Left hindlimb (tissue), 1 donor: ENCODE measurements around the gene TLCD4.

Experiments
- DNase-seq: peaks from one replicate; pipeline ENCODE4 v3.0.0-alpha.2; 2018

The TLCD4 gene

GRCh38 chr1:95095833-95096217, 21.3 kb upstream of the TLCD4 start:
- DNase-seq = no peak

- no peak for DNase-seq
Observed at GRCh38 chr1:95096218-95096841, 20.8 kb upstream of the TLCD4 start.

- DNase-seq = no peak
Observed at GRCh38 chr1:95097426-95097825, 19.7 kb upstream of the TLCD4 start.

- peak; percentile 34 for DNase-seq
Observed at GRCh38 chr1:95098196-95098595, 19.0 kb upstream of the TLCD4 start.

GRCh38 chr1:95108792-95109191, 8.4 kb upstream of the TLCD4 start:
- DNase-seq = no peak

GRCh38 chr1:95111014-95111413, 6.1 kb upstream of the TLCD4 start:
- no peak for DNase-seq

GRCh38 chr1:95113684-95114083, 3.5 kb upstream of the TLCD4 start:
- no peak for DNase-seq

GRCh38 chr1:95115708-95116137, 1.4 kb upstream of the TLCD4 start:
- no peak for DNase-seq

- peak; percentile 59 for DNase-seq
Observed at GRCh38 chr1:95116580-95117206, 462 bp upstream of the TLCD4 start.

GRCh38 chr1:95118067-95118499, 928 bp downstream of the TLCD4 start:
- DNase-seq = no peak

GRCh38 chr1:95118710-95119109, 1.6 kb downstream of the TLCD4 start:
- no peak for DNase-seq

GRCh38 chr1:95119273-95119672, 2.1 kb downstream of the TLCD4 start:
- no peak for DNase-seq

- DNase-seq = no peak
Observed at GRCh38 chr1:95122151-95122697, 5.1 kb downstream of the TLCD4 start.

- DNase-seq = no peak
Observed at GRCh38 chr1:95124342-95124741, 7.2 kb downstream of the TLCD4 start.

- no peak for DNase-seq
Observed at GRCh38 chr1:95126366-95126765, 9.2 kb downstream of the TLCD4 start.

GRCh38 chr1:95126846-95127245, 9.7 kb downstream of the TLCD4 start:
- no peak for DNase-seq

- DNase-seq = no peak
Observed at GRCh38 chr1:95127380-95127779, 10.2 kb downstream of the TLCD4 start.

GRCh38 chr1:95132762-95133161, 15.6 kb downstream of the TLCD4 start:
- DNase-seq = no peak

GRCh38 chr1:95133687-95134086, 16.5 kb downstream of the TLCD4 start:
- DNase-seq = no peak

GRCh38 chr1:95138223-95138622, 21.1 kb downstream of the TLCD4 start:
- no peak for DNase-seq

- DNase-seq = no peak
Observed at GRCh38 chr1:95139039-95139438, 21.9 kb downstream of the TLCD4 start.

- DNase-seq = no peak
Observed at GRCh38 chr1:95140791-95141190, 23.6 kb downstream of the TLCD4 start.

GRCh38 chr1:95145493-95145892, 28.3 kb downstream of the TLCD4 start:
- no peak for DNase-seq

- no peak for DNase-seq
Observed at GRCh38 chr1:95146637-95147036, 29.5 kb downstream of the TLCD4 start.

GRCh38 chr1:95154096-95154495, 36.9 kb downstream of the TLCD4 start:
- no peak for DNase-seq
